Prostate gland (tissue), 2 donors: ENCODE data around the gene LTB.

ENCODE experiments used
- POLR2A ChIP-seq: fragments of 450-650 bp; IDR thresholded peaks from one replicate; pipeline ENCODE4 v1.6.1; 2016; ENCODE audit warnings: antibody characterized with exemption, mild to moderate bottlenecking
- POLR2AphosphoS5 ChIP-seq: sonication (generic); formaldehyde crosslinking; IDR thresholded peaks from one replicate; pipeline ENCODE4 v1.6.1; 2017; ENCODE audit warnings: antibody characterized with exemption
- TF ChIP-seq, protein P1 (sequence below), 4 experiments: fragments of 200-600 bp in 2 of 4; fragments of 450-650 bp in 2 of 4; sonication (generic) in 2 of 4; IDR thresholded peaks; 1 replicate in 3 of 4; 2 replicates in 1 of 4; pipeline ENCODE4 v1.5.1; 2016 to 2019; ENCODE audit warnings: antibody characterized with exemption in 4 of 4, mild to moderate bottlenecking in 2 of 4, moderate library complexity in 2 of 4

DNA sequence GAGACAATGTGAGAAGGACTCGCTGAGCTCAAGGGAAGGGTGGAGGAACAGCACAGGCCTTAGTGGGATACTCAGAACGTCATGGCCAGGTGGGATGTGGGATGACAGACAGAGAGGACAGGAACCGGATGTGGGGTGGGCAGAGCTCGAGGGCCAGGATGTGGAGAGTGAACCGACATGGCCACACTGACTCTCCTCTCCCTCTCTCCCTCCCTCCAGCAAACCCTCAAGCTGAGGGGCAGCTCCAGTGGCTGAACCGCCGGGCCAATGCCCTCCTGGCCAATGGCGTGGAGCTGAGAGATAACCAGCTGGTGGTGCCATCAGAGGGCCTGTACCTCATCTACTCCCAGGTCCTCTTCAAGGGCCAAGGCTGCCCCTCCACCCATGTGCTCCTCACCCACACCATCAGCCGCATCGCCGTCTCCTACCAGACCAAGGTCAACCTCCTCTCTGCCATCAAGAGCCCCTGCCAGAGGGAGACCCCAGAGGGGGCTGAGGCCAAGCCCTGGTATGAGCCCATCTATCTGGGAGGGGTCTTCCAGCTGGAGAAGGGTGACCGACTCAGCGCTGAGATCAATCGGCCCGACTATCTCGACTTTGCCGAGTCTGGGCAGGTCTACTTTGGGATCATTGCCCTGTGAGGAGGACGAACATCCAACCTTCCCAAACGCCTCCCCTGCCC is 5.2 kb downstream of the LTB start:
- TF ChIP-seq, protein P1, sequence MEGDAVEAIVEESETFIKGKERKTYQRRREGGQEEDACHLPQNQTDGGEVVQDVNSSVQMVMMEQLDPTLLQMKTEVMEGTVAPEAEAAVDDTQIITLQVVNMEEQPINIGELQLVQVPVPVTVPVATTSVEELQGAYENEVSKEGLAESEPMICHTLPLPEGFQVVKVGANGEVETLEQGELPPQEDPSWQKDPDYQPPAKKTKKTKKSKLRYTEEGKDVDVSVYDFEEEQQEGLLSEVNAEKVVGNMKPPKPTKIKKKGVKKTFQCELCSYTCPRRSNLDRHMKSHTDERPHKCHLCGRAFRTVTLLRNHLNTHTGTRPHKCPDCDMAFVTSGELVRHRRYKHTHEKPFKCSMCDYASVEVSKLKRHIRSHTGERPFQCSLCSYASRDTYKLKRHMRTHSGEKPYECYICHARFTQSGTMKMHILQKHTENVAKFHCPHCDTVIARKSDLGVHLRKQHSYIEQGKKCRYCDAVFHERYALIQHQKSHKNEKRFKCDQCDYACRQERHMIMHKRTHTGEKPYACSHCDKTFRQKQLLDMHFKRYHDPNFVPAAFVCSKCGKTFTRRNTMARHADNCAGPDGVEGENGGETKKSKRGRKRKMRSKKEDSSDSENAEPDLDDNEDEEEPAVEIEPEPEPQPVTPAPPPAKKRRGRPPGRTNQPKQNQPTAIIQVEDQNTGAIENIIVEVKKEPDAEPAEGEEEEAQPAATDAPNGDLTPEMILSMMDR (IDR thresholded peaks at IDR 0.05): no peak
- TF ChIP-seq POLR2A (no peak), POLR2AphosphoS5 (no peak)
